Uterus (tissue), 4 donors: ENCODE results near the gene ZNF536. TPM values are rescaled to one million over a fixed set of nuclear protein-coding genes. Genes with fewer than 3 reads are reported as not detected.

Source experiments
- DNase-seq, 2 donors: peaks; one replicate each; pipeline ENCODE4 v3.0.0-alpha.2; 2019 to 2020
- H3K27ac ChIP-seq, 2 donors: fragments of 200-600 bp; sonication (generic); 1 replicate in 1 of 2; 2 replicates in 1 of 2; pipeline ENCODE4 v1.5.1; 2016 to 2018
- H3K27me3 ChIP-seq, 2 donors: fragments of 200-600 bp; sonication (generic); one replicate each; pipeline ENCODE4 v1.5.1; 2018 to 2019; ENCODE audit warnings: control low read depth in 1 of 2
- H3K36me3 ChIP-seq, 2 donors: fragments of 200-600 bp; sonication (generic); one replicate each; pipeline ENCODE4 v1.5.1; 2019; ENCODE audit warnings: control low read depth in 1 of 2
- H3K4me1 ChIP-seq, 2 donors: fragments of 200-600 bp; sonication (generic); one replicate each; pipeline ENCODE4 v1.5.1; 2018 to 2019; ENCODE audit warnings: control low read depth in 1 of 2
- H3K4me3 ChIP-seq, 2 donors: fragments of 200-600 bp; sonication (generic); 1 replicate in 1 of 2; 2 replicates in 1 of 2; pipeline ENCODE4 v1.5.1; 2018 to 2019; ENCODE audit warnings: mild to moderate bottlenecking in 1 of 2
- H3K9me3 ChIP-seq, 2 donors: fragments of 200-600 bp; sonication (generic); one replicate each; pipeline ENCODE4 v1.5.1; 2019; ENCODE audit warnings: control low read depth in 1 of 2
- CTCF ChIP-seq, 4 experiments: fragments of 200-600 bp in 2 of 4; fragments of 450-650 bp in 2 of 4; sonication (generic) in 2 of 4; IDR thresholded peaks; one replicate each; pipeline ENCODE4 v1.5.1; 2016 to 2019; ENCODE audit warnings: antibody characterized with exemption in 4 of 4, mild to moderate bottlenecking in 2 of 4, moderate library complexity in 1 of 4
- POLR2A ChIP-seq, 2 donors: fragments of 450-650 bp; IDR thresholded peaks; one replicate each; pipeline ENCODE4 v1.6.1; 2016; ENCODE audit warnings: antibody characterized with exemption in 2 of 2, mild to moderate bottlenecking in 1 of 2, moderate library complexity in 1 of 2
- intact Hi-C: fragments of 100-400 bp; cut with DNase I; formaldehyde crosslinking; loops from one replicate; pipeline ENCODE4 v1.15.1; 2023; ENCODE audit warnings: low total_unique reads
- total RNA-seq, 4 donors: library from RNA; depleted of rRNA in 3 of 4; stranded (reverse); fragments of >200 nt in 3 of 4; gene quantifications; one replicate each; pipeline versions ENCODE4 v1.1.0 to v1.2.4, GENCODE V29; 2014 to 2023
- donor health status: DM: yes; HTN: yes; CAD: no.

ZNF536 gene
- total RNA-seq, 4 donors from 2014 or later: 0.67 to 3.3 (median 2.8) TPM; not detected in 1

- Histone ChIP-seq H3K36me3 (no peaks in the 10 kb centered on the region), H3K4me3 (no peak overlapping the region), H3K27ac (no peak overlapping the region), H3K27me3 (no peaks in the 10 kb centered on the region), H3K4me1 (no peaks in the 10 kb centered on the region), H3K9me3 (no peaks in the 10 kb centered on the region)
- DNase-seq: no peak
- no peak for TF ChIP-seq CTCF (IDR thresholded peaks at IDR 0.05)
- no peak for TF ChIP-seq POLR2A (IDR thresholded peaks at IDR 0.05)
- intact Hi-C loops: no loop called here
These were observed 179.1 kb downstream of the ZNF536 start for GRCh38 chr19:30551271-30551670.

GRCh38 chr19:30552593-30552992, 180.4 kb downstream of the ZNF536 start:
- Histone ChIP-seq H3K27ac (no peak overlapping the region), H3K36me3 (no peaks in the 10 kb centered on the region), H3K4me3 (no peak overlapping the region), H3K9me3 (no peaks in the 10 kb centered on the region), H3K27me3 (no peaks in the 10 kb centered on the region), H3K4me1 (no peaks in the 10 kb centered on the region)
- no peak for DNase-seq
- intact Hi-C loops: no loop called here
- no peak for TF ChIP-seq POLR2A (IDR thresholded peaks at IDR 0.05)
- no peak for TF ChIP-seq CTCF (IDR thresholded peaks at IDR 0.05)

- intact Hi-C loops: no loop called here
- TF ChIP-seq POLR2A (IDR thresholded peaks at IDR 0.05) (no peak), CTCF (IDR thresholded peaks at IDR 0.05) (no peak)
- no peaks in the 10 kb centered on the region for H3K27me3 ChIP-seq
- no peaks in the 10 kb centered on the region for H3K9me3 ChIP-seq
- no peaks in the 10 kb centered on the region for H3K36me3 ChIP-seq
- DNase-seq: no peak
- H3K27ac ChIP-seq: no peak overlapping the region
- H3K4me1 ChIP-seq: no peaks in the 10 kb centered on the region
- no peak overlapping the region for H3K4me3 ChIP-seq
These were observed 183.0 kb downstream of the ZNF536 start for GRCh38 chr19:30555075-30555790.

GRCh38 chr19:30555791-30556110, 183.6 kb downstream of the ZNF536 start:
- intact Hi-C loops: no loop called here

More at GRCh38 chr19:30555791-30556110, 183.6 kb downstream of the ZNF536 start:
- TF ChIP-seq CTCF (IDR thresholded peaks at IDR 0.05) (no peak), POLR2A (IDR thresholded peaks at IDR 0.05) (no peak)
- no peaks in the 10 kb centered on the region for H3K9me3 ChIP-seq
- no peaks in the 10 kb centered on the region for H3K27me3 ChIP-seq
- H3K4me1 ChIP-seq: no peaks in the 10 kb centered on the region
- no peak overlapping the region for H3K4me3 ChIP-seq
- no peak for DNase-seq
- no peaks in the 10 kb centered on the region for H3K36me3 ChIP-seq
- no peak overlapping the region for H3K27ac ChIP-seq
